Fibroblast of lung (primary cell): Measurements from ENCODE around the gene HSF2BP.

Experiments
- CTCF ChIP-seq, 2 donors: IDR thresholded peaks in 1 of 2; conservative IDR thresholded peaks in 1 of 2; 1 replicate in 1 of 2; 2 replicates in 1 of 2; pipeline ENCODE4 v1.5.1; 2011 to 2012; ENCODE audit warnings: low read length in 2 of 2, control low read depth in 1 of 2, inconsistent platforms in 1 of 2, low read depth in 1 of 2, mild to moderate bottlenecking in 1 of 2
- EZH2 ChIP-seq: IDR thresholded peaks from 2 replicates; pipeline ENCODE4 v1.5.1; 2012; ENCODE audit warnings: low read length, control low read depth, mild to moderate bottlenecking; ENCODE audit errors: missing control alignments

- TF ChIP-seq CTCF (conservative IDR thresholded peaks at IDR 0.05 in 1 of 2, IDR thresholded peaks at IDR 0.05 in 1 of 2; ENCODE audit: low read depth in 1 of 2, low read length in 2 of 2) = no peak
- TF ChIP-seq EZH2 = no peak
These were observed at the start of gene HSF2BP, which contains the start of gene RRP1B for GRCh38 chr21:43659136-43660000.
